Stimulated activated CD4-positive, alpha-beta T cell treated with anti-CD3 and anti-CD28 coated beads, Interleukin-1b, Interleukin-23, amount 100 ng/mL, for 4 hours (primary cell): ENCODE results near the gene PRSS12.
"Not testable (repeated sequence)": the region's sequence is repeated elsewhere in the genome, so short reads cannot be mapped to it uniquely, and the experiment has no call there.

Source experiments
- DNase-seq, 2 donors: peaks; one replicate each; pipeline ENCODE4 v3.0.0-alpha.2; 2020; ENCODE audit warnings: low read depth in 2 of 2

PRSS12 gene

GRCh38 chr4:118352843-118353533 is at the start of gene PRSS12:
Gene PRSS12, minus strand, starts transcription at chr4:118353003. Its CDS starts 283 bp downstream, at chr4:118352720.
- peak; percentile 10 to 42 for DNase-seq

GRCh38 chr4:118400356-118400755 is 47.6 kb upstream of the PRSS12 start:
- no peak for DNase-seq

- DNase-seq, result not testable (repeated sequence)
Measured at GRCh38 chr4:118399883-118400282, 47.1 kb upstream of the PRSS12 start.

- DNase-seq, result no peak
Measured at GRCh38 chr4:118398226-118399090, 45.7 kb upstream of the PRSS12 start.

GRCh38 chr4:118397623-118397979 is 44.8 kb upstream of the PRSS12 start:
- no peak for DNase-seq

- DNase-seq, result no peak
Measured at GRCh38 chr4:118396881-118397622, 44.2 kb upstream of the PRSS12 start.

GRCh38 chr4:118395057-118395644 is 42.3 kb upstream of the PRSS12 start:
- no peak for DNase-seq

GRCh38 chr4:118392509-118392908 is 39.7 kb upstream of the PRSS12 start:
- not testable (repeated sequence) for DNase-seq

- DNase-seq, result no peak
Measured at GRCh38 chr4:118390121-118390520, 37.3 kb upstream of the PRSS12 start.

GRCh38 chr4:118389721-118390120 is 36.9 kb upstream of the PRSS12 start:
- no peak for DNase-seq

GRCh38 chr4:118388606-118389005 is 35.8 kb upstream of the PRSS12 start:
- no peak for DNase-seq

- DNase-seq, result no peak
Measured at GRCh38 chr4:118381902-118382301, 29.1 kb upstream of the PRSS12 start.

GRCh38 chr4:118373614-118374255 is 20.9 kb upstream of the PRSS12 start:
- DNase-seq, result no peak

GRCh38 chr4:118372251-118372650 is 19.4 kb upstream of the PRSS12 start:
- DNase-seq, result no peak

GRCh38 chr4:118369231-118369630 is 16.4 kb upstream of the PRSS12 start:
- DNase-seq, result no peak

GRCh38 chr4:118367872-118368271 is 15.1 kb upstream of the PRSS12 start:
- DNase-seq, result no peak

GRCh38 chr4:118367361-118367760 is 14.6 kb upstream of the PRSS12 start:
- no peak for DNase-seq

- no peak for DNase-seq
Measured at GRCh38 chr4:118363166-118363565, 10.4 kb upstream of the PRSS12 start.

- no peak for DNase-seq
Measured at GRCh38 chr4:118361192-118361591, 8.4 kb upstream of the PRSS12 start.

- no peak for DNase-seq
Measured at GRCh38 chr4:118360106-118360505, 7.3 kb upstream of the PRSS12 start.

- no peak for DNase-seq
Measured at GRCh38 chr4:118357601-118358000, 4.8 kb upstream of the PRSS12 start.

- no peak for DNase-seq
Measured at GRCh38 chr4:118356731-118357130, 3.9 kb upstream of the PRSS12 start.
